Activated CD8-positive, alpha-beta memory T cell treated with anti-CD3 and anti-CD28 coated beads, Interleukin-2, amount 50 U/mL, for 24 hours (primary cell): ENCODE data around the gene GUCY1A2.

Experiments
- DNase-seq: peaks from one replicate; pipeline ENCODE4 v3.0.0-alpha.2; 2020; ENCODE audit errors: extremely low read depth

GUCY1A2 gene

GRCh38 chr11:106733635-106734034, 284.6 kb downstream of the GUCY1A2 start:
- DNase-seq: no peak

GRCh38 chr11:106728859-106729258, 289.4 kb downstream of the GUCY1A2 start:
- no peak for DNase-seq

GRCh38 chr11:106728379-106728778, 289.9 kb downstream of the GUCY1A2 start:
- no peak for DNase-seq

- DNase-seq: no peak
Observed at GRCh38 chr11:106727256-106727655, 291.0 kb downstream of the GUCY1A2 start.

- DNase-seq: no peak
Observed at GRCh38 chr11:106724293-106724892, 293.9 kb downstream of the GUCY1A2 start.

GRCh38 chr11:106723071-106723470, 295.2 kb downstream of the GUCY1A2 start:
- DNase-seq: no peak

GRCh38 chr11:106717222-106717621, 301.1 kb downstream of the GUCY1A2 start:
- DNase-seq: no peak

- DNase-seq: no peak
Observed at GRCh38 chr11:106714199-106714598, 304.1 kb downstream of the GUCY1A2 start.

- DNase-seq: no peak
Observed at GRCh38 chr11:106708348-106708747, 309.9 kb downstream of the GUCY1A2 start.

- no peak for DNase-seq
Observed at GRCh38 chr11:106706355-106706754, 311.9 kb downstream of the GUCY1A2 start.

GRCh38 chr11:106702805-106703204, 315.5 kb downstream of the GUCY1A2 start:
- DNase-seq: no peak

GRCh38 chr11:106697058-106697457, 321.2 kb downstream of the GUCY1A2 start:
- no peak for DNase-seq

- DNase-seq: no peak
Observed at GRCh38 chr11:106695506-106695905, 322.8 kb downstream of the GUCY1A2 start.

- DNase-seq: no peak
Observed at GRCh38 chr11:106694501-106694900, 323.8 kb downstream of the GUCY1A2 start.

GRCh38 chr11:106691807-106692365, 326.4 kb downstream of the GUCY1A2 start:
- DNase-seq: no peak

- DNase-seq: no peak
Observed at GRCh38 chr11:106690923-106691322, 327.4 kb downstream of the GUCY1A2 start.

GRCh38 chr11:106684944-106685343, 333.3 kb downstream of the GUCY1A2 start:
- DNase-seq: no peak

- no peak for DNase-seq
Observed at GRCh38 chr11:106683435-106683834, 334.8 kb downstream of the GUCY1A2 start.

- no peak for DNase-seq
Observed at GRCh38 chr11:106681435-106681834, 336.8 kb downstream of the GUCY1A2 start.

- no peak for DNase-seq
Observed at GRCh38 chr11:106679581-106679980, 338.7 kb downstream of the GUCY1A2 start.

GRCh38 chr11:106679181-106679580, 339.1 kb downstream of the GUCY1A2 start:
- no peak for DNase-seq

GRCh38 chr11:106670069-106670468, 348.2 kb downstream of the GUCY1A2 start:
- no peak for DNase-seq

GRCh38 chr11:106668147-106668546, 350.1 kb downstream of the GUCY1A2 start:
- no peak for DNase-seq

- DNase-seq: no peak
Observed at GRCh38 chr11:106656646-106657045, 361.6 kb downstream of the GUCY1A2 start.
